ENCODE measurements around the gene KLHL11. TPM values are rescaled to one million over a fixed set of nuclear protein-coding genes. Genes with fewer than 3 reads are reported as not detected.

KLHL11 gene
- total and polyA plus RNA-seq, 9 of the 15 experiments (the other 6 are each of a cell fraction or from before 2014, with no cell fraction given): 0.20 to 17.0 (median 10.3) TPM

DNA sequence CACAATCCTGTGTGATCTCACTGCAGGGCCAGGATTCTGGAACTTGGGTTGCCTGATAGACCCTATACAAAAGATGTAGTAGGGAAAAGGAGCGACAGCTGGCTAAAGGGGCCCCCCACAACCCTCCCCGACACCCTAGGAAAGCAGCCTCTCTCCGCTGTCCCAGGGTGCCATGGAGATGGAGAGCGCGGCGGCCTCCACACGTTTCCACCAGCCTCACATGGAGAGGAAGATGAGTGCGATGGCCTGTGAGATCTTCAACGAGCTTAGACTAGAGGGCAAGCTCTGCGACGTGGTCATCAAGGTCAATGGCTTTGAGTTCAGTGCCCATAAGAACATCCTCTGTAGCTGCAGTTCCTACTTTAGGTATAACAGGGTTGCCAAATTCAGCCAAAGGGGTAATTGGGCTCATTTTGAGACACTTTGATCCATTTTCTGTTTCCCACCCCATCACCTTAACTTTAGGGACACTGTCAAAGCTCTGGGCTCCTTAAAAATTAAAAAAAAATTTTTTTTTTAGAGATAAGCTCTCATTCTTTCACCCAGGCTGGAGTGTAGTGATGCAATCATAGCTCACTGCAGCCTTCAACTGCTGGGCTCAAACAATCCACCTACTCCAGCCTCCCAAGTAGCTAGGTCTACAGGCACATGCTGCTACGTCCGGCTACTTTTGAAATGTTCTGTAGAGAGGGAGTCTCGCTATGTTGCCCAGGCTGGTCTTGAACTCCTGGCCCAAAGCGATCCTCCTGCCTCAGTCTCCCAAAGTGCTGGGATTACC is 27.3 kb downstream of the KLHL11 start, which contains the start of gene KLHL10 (continued):
- TF ChIP-seq ETV1 (tag; conservative IDR thresholded peaks at IDR 0.05; ENCODE audit: low read depth) (no peak), HSF4 (CRISPR knock-in tag; IDR thresholded peaks at IDR 0.05; ENCODE audit: borderline replicate concordance) (no peak), ATF7 (IDR thresholded peaks at IDR 0.05) (peak; percentile 14; the same call in 1 of the 2 replicates), SOX6 (IDR thresholded peaks at IDR 0.05) (no peak), YY1 (IDR thresholded peaks at IDR 0.05; ENCODE audit: borderline replicate concordance in 1 of 3, control insufficient read depth in 1 of 3, extremely low read depth in 1 of 3, insufficient read depth in 3 of 3, insufficient read length in 1 of 3, insufficient replicate concordance in 2 of 3, low read depth in 1 of 3, low read length in 2 of 3) (no peak), ZNF146 (CRISPR knock-in tag; IDR thresholded peaks at IDR 0.05; ENCODE audit: unreplicated experiment) (no peak)
- TF ChIP-seq, protein P1, sequence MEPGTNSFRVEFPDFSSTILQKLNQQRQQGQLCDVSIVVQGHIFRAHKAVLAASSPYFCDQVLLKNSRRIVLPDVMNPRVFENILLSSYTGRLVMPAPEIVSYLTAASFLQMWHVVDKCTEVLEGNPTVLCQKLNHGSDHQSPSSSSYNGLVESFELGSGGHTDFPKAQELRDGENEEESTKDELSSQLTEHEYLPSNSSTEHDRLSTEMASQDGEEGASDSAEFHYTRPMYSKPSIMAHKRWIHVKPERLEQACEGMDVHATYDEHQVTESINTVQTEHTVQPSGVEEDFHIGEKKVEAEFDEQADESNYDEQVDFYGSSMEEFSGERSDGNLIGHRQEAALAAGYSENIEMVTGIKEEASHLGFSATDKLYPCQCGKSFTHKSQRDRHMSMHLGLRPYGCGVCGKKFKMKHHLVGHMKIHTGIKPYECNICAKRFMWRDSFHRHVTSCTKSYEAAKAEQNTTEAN (CRISPR knock-in tag; IDR thresholded peaks at IDR 0.05): no peak

All from K562 (cell line).